ENCODE measurements around the gene LMF1. TPM values are rescaled to one million over a fixed set of nuclear protein-coding genes. Genes with fewer than 3 reads are reported as not detected.

Gene LMF1
- total and polyA plus RNA-seq, 2 of the 8 experiments (the other 6 are each of a cell fraction or from before 2014, with no cell fraction given) = 3.5 to 9.1 TPM

GRCh38 chr16:915546-915945 lies 55.2 kb downstream of the LMF1 start (continued):
- TF ChIP-seq RBBP5 (IDR thresholded peaks at IDR 0.05; ENCODE audit: borderline replicate concordance, low read depth, low read length) (no peak), NRF1 (IDR thresholded peaks at IDR 0.05; ENCODE audit: low read depth, low read length) (no peak), MAX (IDR thresholded peaks at IDR 0.05) (no peak), RNF2 (IDR thresholded peaks at IDR 0.05; ENCODE audit: borderline replicate concordance, low read depth, low read length, missing control alignments, poor library complexity, severe bottlenecking) (no peak), BRCA1 (IDR thresholded peaks at IDR 0.05; ENCODE audit: low read depth, low read length) (no peak), TAF7 (optimal IDR thresholded peaks at IDR 0.05; ENCODE audit: borderline replicate concordance, low read depth, low read length) (no peak), FOSL1 (IDR thresholded peaks at IDR 0.05; ENCODE audit: insufficient read depth, low read depth, low read length) (no peak), POLR2A (IDR thresholded peaks at IDR 0.05; ENCODE audit: control extremely low read depth in 1 of 2, low read depth in 2 of 2, low read length in 2 of 2) (no peak), SIX5 (IDR thresholded peaks at IDR 0.05; ENCODE audit: low read depth, low read length) (no peak), CTBP2 (IDR thresholded peaks at IDR 0.05; ENCODE audit: borderline replicate concordance, insufficient read depth, insufficient read length, low read length) (no peak)

Measured in H1 (cell line).